ENCODE results near the gene RAB3IL1. TPM values are rescaled to one million over a fixed set of nuclear protein-coding genes. Genes with fewer than 3 reads are reported as not detected.
A peak's percentile ranks its signal among the peaks of the same experiment; 100 is the strongest.

RAB3IL1 gene
- total and polyA plus RNA-seq, 2 of the 13 experiments (the other 11 are each of a cell fraction or from before 2014, with no cell fraction given): 1.2 to 2.0 TPM

DNA sequence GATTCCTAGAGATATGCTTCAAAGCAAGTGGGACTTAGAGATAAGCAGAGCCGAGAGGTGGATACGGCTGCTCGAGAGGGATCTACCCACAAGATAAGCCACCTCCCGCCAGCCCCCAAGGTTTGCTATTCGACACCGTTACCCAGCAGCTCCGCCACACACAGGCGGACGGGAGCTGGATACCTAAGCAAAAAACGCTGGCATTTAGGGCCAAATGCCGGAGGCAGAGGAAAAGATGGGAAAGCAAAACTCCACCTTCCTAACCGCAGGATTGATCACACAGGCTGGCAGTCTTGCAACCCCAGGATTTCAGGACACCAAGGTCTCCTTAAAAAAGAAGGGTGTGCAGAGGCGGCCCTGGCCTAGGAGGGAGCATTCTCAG lies 49.4 kb upstream of the RAB3IL1 start:
- Histone ChIP-seq H3K27ac (ENCODE audit: extremely low read length, insufficient read depth, low read length) (peak overlapping the region; percentile 99), H3K9me3 (ENCODE audit: low read length) (no peaks in the 10 kb centered on the region), H4K20me1 (ENCODE audit: insufficient read depth, low read length) (peaks cover 41% of the 10 kb centered on the region), H3K36me3 (replicated peaks in 1 of 2; ENCODE audit: control insufficient read depth in 1 of 2, insufficient read depth in 2 of 2, low read length in 2 of 2) (peaks cover 5 to 23% of the 10 kb centered on the region in 2 experiments; a peak in 4 of 5 replicates), H3K27me3 (ENCODE audit: control insufficient read depth in 1 of 2, insufficient read depth in 2 of 2, low read length in 2 of 2) (no peaks in the 10 kb centered on the region; a peak in 1 of 5 replicates), H2AFZ (ENCODE audit: low read length) (no peak overlapping the region), H3K4me1 (ENCODE audit: insufficient read depth, low read length) (peaks cover 74% of the 10 kb centered on the region), H3K4me3 (replicated peaks in 1 of 3; ENCODE audit: insufficient read depth in 1 of 3, low read depth in 2 of 3, low read length in 3 of 3) (peak overlapping the region; percentile 92 to 99 (median 96)), H3K9ac (ENCODE audit: insufficient read depth, low read depth, low read length) (peak overlapping the region; percentile 99), H3K4me2 (ENCODE audit: low read depth, low read length) (peak overlapping the region; percentile 92), H3K79me2 (ENCODE audit: insufficient read depth, low read length) (peaks cover 43% of the 10 kb centered on the region)
- in situ Hi-C loops (cut with HindIII; ENCODE audit: extremely low pct_ligation_motif_present, low pct_unique_long_range_greater_than_20kb) (loop anchor here (5.0 kb wide), 1 partner anchor 36 kb away; no protein-coding TSS in a partner anchor), intact Hi-C loops (cut with micrococcal nuclease; ENCODE audit: unreplicated experiment) (no loop called here)
- 0% methylated on average over 9 of the region's 13 CpGs for whole genome bisulfite sequencing (ENCODE audit: low lambda C conversion rate)
- BruUV-seq (replicated peaks): no TSS peak
- no peak for DNase-seq (ENCODE audit: low spot score)
- ChIA-PET CTCF (ENCODE audit: low intra/inter-chr PET ratio, low total read pairs) (no interaction called here), POLR2A (interaction anchor here (1.5 to 9.7 kb wide), 15 partner anchors 6 to 115 kb away, joined by 4 to 323 read pairs (median 22); partner anchors contain the start of gene BEST1)
- FAIRE-seq: no peak
- no peak for ATAC-seq
- no peak; the same call in 1 of the 2 replicates for TF ChIP-seq ESRRA (CRISPR knock-in tag; IDR thresholded peaks at IDR 0.05; ENCODE audit: low read depth)
- no peak for TF ChIP-seq MYNN (CRISPR knock-in tag; IDR thresholded peaks at IDR 0.05; ENCODE audit: low read depth)
- TF ChIP-seq ZNF143 (CRISPR knock-in tag; IDR thresholded peaks at IDR 0.05): no peak
- TF ChIP-seq ZNF337 (CRISPR knock-in tag; IDR thresholded peaks at IDR 0.05; ENCODE audit: borderline replicate concordance, low read depth): no peak
- TF ChIP-seq KLF16 (CRISPR knock-in tag; IDR thresholded peaks at IDR 0.05): no peak
- TF ChIP-seq DR1 (CRISPR knock-in tag; IDR thresholded peaks at IDR 0.05): no peak
- TF ChIP-seq, protein P1, sequence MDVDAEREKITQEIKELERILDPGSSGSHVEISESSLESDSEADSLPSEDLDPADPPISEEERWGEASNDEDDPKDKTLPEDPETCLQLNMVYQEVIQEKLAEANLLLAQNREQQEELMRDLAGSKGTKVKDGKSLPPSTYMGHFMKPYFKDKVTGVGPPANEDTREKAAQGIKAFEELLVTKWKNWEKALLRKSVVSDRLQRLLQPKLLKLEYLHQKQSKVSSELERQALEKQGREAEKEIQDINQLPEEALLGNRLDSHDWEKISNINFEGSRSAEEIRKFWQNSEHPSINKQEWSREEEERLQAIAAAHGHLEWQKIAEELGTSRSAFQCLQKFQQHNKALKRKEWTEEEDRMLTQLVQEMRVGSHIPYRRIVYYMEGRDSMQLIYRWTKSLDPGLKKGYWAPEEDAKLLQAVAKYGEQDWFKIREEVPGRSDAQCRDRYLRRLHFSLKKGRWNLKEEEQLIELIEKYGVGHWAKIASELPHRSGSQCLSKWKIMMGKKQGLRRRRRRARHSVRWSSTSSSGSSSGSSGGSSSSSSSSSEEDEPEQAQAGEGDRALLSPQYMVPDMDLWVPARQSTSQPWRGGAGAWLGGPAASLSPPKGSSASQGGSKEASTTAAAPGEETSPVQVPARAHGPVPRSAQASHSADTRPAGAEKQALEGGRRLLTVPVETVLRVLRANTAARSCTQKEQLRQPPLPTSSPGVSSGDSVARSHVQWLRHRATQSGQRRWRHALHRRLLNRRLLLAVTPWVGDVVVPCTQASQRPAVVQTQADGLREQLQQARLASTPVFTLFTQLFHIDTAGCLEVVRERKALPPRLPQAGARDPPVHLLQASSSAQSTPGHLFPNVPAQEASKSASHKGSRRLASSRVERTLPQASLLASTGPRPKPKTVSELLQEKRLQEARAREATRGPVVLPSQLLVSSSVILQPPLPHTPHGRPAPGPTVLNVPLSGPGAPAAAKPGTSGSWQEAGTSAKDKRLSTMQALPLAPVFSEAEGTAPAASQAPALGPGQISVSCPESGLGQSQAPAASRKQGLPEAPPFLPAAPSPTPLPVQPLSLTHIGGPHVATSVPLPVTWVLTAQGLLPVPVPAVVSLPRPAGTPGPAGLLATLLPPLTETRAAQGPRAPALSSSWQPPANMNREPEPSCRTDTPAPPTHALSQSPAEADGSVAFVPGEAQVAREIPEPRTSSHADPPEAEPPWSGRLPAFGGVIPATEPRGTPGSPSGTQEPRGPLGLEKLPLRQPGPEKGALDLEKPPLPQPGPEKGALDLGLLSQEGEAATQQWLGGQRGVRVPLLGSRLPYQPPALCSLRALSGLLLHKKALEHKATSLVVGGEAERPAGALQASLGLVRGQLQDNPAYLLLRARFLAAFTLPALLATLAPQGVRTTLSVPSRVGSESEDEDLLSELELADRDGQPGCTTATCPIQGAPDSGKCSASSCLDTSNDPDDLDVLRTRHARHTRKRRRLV (CRISPR knock-in tag; IDR thresholded peaks at IDR 0.05): 0 out of 2 replicates have a peak, but pooled peaks have one; percentile 35
- TF ChIP-seq TSC22D2 (CRISPR knock-in tag; IDR thresholded peaks at IDR 0.05; ENCODE audit: borderline replicate concordance): no peak
- no peak for TF ChIP-seq ZNF138 (CRISPR knock-in tag; IDR thresholded peaks at IDR 0.05; ENCODE audit: low read depth)
- no peak for TF ChIP-seq XRCC5 (optimal IDR thresholded peaks at IDR 0.05; ENCODE audit: low read length)
- TF ChIP-seq YY1 (IDR thresholded peaks at IDR 0.05; ENCODE audit: insufficient read depth, insufficient replicate concordance, low read depth, low read length): no peak
- no peak for TF ChIP-seq HNRNPH1 (optimal IDR thresholded peaks at IDR 0.05; ENCODE audit: low read depth, low read length)
- TF ChIP-seq KDM1A (CRISPR knock-in tag; IDR thresholded peaks at IDR 0.05): no peak
- TF ChIP-seq ZNF577 (CRISPR knock-in tag; IDR thresholded peaks at IDR 0.05; ENCODE audit: borderline replicate concordance, low read depth): no peak
- TF ChIP-seq GFI1 (CRISPR knock-in tag; IDR thresholded peaks at IDR 0.05; ENCODE audit: borderline replicate concordance): no peak
- TF ChIP-seq ZNF510 (CRISPR knock-in tag; IDR thresholded peaks at IDR 0.05; ENCODE audit: low read depth): no peak
- TF ChIP-seq TBP (CRISPR knock-in tag; IDR thresholded peaks at IDR 0.05): no peak
- TF ChIP-seq, protein P2, sequence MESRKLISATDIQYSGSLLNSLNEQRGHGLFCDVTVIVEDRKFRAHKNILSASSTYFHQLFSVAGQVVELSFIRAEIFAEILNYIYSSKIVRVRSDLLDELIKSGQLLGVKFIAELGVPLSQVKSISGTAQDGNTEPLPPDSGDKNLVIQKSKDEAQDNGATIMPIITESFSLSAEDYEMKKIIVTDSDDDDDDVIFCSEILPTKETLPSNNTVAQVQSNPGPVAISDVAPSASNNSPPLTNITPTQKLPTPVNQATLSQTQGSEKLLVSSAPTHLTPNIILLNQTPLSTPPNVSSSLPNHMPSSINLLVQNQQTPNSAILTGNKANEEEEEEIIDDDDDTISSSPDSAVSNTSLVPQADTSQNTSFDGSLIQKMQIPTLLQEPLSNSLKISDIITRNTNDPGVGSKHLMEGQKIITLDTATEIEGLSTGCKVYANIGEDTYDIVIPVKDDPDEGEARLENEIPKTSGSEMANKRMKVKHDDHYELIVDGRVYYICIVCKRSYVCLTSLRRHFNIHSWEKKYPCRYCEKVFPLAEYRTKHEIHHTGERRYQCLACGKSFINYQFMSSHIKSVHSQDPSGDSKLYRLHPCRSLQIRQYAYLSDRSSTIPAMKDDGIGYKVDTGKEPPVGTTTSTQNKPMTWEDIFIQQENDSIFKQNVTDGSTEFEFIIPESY (CRISPR knock-in tag; IDR thresholded peaks at IDR 0.05): no peak
- TF ChIP-seq ZNF552 (CRISPR knock-in tag; IDR thresholded peaks at IDR 0.05; ENCODE audit: borderline replicate concordance): no peak
- TF ChIP-seq RAD51 (IDR thresholded peaks at IDR 0.05; ENCODE audit: borderline replicate concordance): no peak
